CD4-positive, CD25-positive, alpha-beta regulatory T cell (primary cell): ENCODE data around the gene MTTP. TPM values are rescaled to one million over a fixed set of nuclear protein-coding genes. Genes with fewer than 3 reads are reported as not detected.

ENCODE experiments used
- ATAC-seq, 2 donors: fragments of 150-1000 bp; cut with Tn5 transposase; one replicate each; pipeline ENCODE4 v1.10.0; 2021; ENCODE audit warnings: low read depth in 2 of 2, moderate number of reproducible peaks in 2 of 2, moderate library complexity in 1 of 2
- DNase-seq, 3 donors: peaks; one replicate each; pipeline versions ENCODE4 v3.0.0 to v3.0.0-alpha.2; 2012 to 2022; ENCODE audit warnings: mixed read lengths in 1 of 3
- H3K27ac ChIP-seq: one replicate; pipeline ENCODE4 v1.7.0; 2013; ENCODE audit warnings: mild to moderate bottlenecking, low read length; ENCODE audit not compliant: insufficient read depth, poor library complexity, severe bottlenecking
- H3K27me3 ChIP-seq: one replicate; pipeline ENCODE4 v1.7.0; 2013; ENCODE audit warnings: low read length; ENCODE audit not compliant: control insufficient read depth, insufficient read depth
- H3K36me3 ChIP-seq: one replicate; pipeline ENCODE4 v1.7.0; 2013; ENCODE audit warnings: mild to moderate bottlenecking, low read length, moderate library complexity; ENCODE audit not compliant: control insufficient read depth, insufficient read depth
- H3K4me1 ChIP-seq: 2 replicates; pipeline ENCODE4 v1.7.0; 2013; ENCODE audit warnings: mild to moderate bottlenecking, low read length; ENCODE audit not compliant: insufficient read depth, control insufficient read depth, poor library complexity, severe bottlenecking
- H3K4me3 ChIP-seq: one replicate; pipeline ENCODE4 v1.7.0; 2013; ENCODE audit warnings: low read depth, mild to moderate bottlenecking, low read length, moderate library complexity
- H3K9me3 ChIP-seq, 2 experiments: 1 replicate in 1 of 2; 2 replicates in 1 of 2; pipeline ENCODE4 v1.7.0; 2013; ENCODE audit warnings: low read length in 2 of 2, mild to moderate bottlenecking in 1 of 2, moderate library complexity in 1 of 2; ENCODE audit not compliant: control insufficient read depth in 2 of 2
- H3K27ac Mint-ChIP-seq, 3 donors: one replicate each; pipeline ENCODE4 v1.8.0; 2020 to 2022; ENCODE audit warnings: mild to moderate bottlenecking in 3 of 3, mixed read lengths in 3 of 3, moderate library complexity in 2 of 3
- H3K27me3 Mint-ChIP-seq: one replicate; pipeline ENCODE4 v1.8.0; 2022; ENCODE audit warnings: mild to moderate bottlenecking, mixed read lengths
- H3K36me3 Mint-ChIP-seq: one replicate; pipeline ENCODE4 v1.8.0; 2020; ENCODE audit warnings: mixed read lengths
- H3K4me1 Mint-ChIP-seq, 4 donors: one replicate each; pipeline ENCODE4 v1.8.0; 2020 to 2022; ENCODE audit warnings: mixed read lengths in 4 of 4, mild to moderate bottlenecking in 1 of 4
- H3K4me3 Mint-ChIP-seq, 4 donors: one replicate each; pipeline ENCODE4 v1.8.0; 2020 to 2022; ENCODE audit warnings: mild to moderate bottlenecking in 4 of 4, mixed read lengths in 4 of 4, moderate library complexity in 3 of 4
- H3K9me3 Mint-ChIP-seq, 7 donors: one replicate each; pipeline ENCODE4 v1.8.0; 2020 to 2022; ENCODE audit warnings: mixed read lengths in 7 of 7, mild to moderate bottlenecking in 3 of 7, moderate library complexity in 2 of 7
- polyA plus RNA-seq, 4 donors: library from polyadenylated mRNA; unstranded; fragments of 300-500 nt; fragmentation: Illumina TruSeq; gene quantifications; one replicate each; pipeline ENCODE4 v1.2.3, GENCODE V29; 2021
- total RNA-seq: library from RNA; stranded (reverse); gene quantifications from one replicate; pipeline ENCODE4 v1.2.3, GENCODE V29; 2022

The MTTP gene
- total and polyA plus RNA-seq, 5 donors from 2014 or later, result not detected

DNA sequence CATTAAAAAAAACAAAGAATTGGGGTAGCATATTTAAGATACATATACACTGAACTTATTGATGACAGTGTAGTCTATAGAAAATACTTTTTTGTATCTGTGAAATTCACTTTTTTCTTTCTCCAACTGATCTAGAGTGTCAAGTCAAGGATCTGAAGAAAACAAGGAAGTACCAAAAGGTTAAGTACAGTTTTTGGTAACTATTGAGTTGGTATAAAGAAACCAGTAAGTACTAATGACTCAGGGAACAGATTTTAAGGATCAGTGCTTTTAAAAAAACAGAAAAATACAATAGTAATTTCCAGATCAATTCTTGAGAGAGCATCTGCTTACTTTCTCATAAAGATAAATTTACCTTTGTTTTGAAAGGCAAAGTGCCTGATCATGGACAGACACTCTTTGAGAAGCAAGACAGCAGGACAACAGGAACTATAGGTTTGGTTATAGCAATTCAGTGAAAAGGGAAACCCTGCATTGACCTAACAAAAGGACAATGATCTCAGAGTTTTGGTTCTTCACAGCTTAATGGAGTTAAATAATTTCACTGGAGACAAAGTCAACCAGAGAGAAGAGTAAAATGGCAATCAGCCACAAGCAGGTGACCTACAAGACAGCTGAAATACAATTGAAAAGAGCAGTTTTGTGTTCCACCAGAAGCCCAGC, 34.2 kb upstream of the MTTP start:
- Mint-ChIP-seq H3K27ac (no peak overlapping the region), H3K27me3 (peaks cover 4% of the 10 kb centered on the region), H3K4me3 (no peak overlapping the region), H3K36me3 (no peaks in the 10 kb centered on the region), H3K4me1 (no peaks in the 10 kb centered on the region), H3K9me3 (peaks cover 0 to 6% (median 0%) of the 10 kb centered on the region in 7 donors)
- ATAC-seq (no peak), DNase-seq (no peak)
- no peak overlapping the region for H3K27ac ChIP-seq
- no peaks in the 10 kb centered on the region for H3K36me3 ChIP-seq
- H3K9me3 ChIP-seq, result no peaks in the 10 kb centered on the region
- no peaks in the 10 kb centered on the region for H3K4me1 ChIP-seq
- H3K27me3 ChIP-seq, result no peaks in the 10 kb centered on the region
- H3K4me3 ChIP-seq, result no peak overlapping the region

DNA sequence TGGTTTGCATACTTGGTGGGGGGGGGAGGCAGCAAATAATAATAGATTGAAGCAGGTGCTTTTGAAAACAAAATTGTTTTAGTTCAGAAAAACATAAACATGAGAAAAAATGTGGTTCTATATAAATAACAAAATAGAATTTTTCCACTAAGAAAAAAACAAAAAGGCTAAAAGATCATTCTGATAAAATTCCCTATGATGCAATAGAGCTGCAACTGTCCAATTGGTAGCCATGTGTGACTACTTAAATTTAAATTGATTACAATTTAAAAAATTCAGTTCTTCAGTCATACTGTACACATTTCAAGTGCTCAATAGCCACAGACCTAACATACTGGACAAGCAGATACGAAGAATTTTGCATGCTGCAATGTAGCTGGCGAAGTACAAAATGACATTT, 21.8 kb upstream of the MTTP start:
- Mint-ChIP-seq H3K27ac (no peak overlapping the region), H3K4me1 (no peaks in the 10 kb centered on the region), H3K4me3 (no peak overlapping the region), H3K36me3 (peaks cover 6% of the 10 kb centered on the region), H3K27me3 (no peaks in the 10 kb centered on the region), H3K9me3 (peaks cover 0 to 2% (median 0%) of the 10 kb centered on the region in 7 donors)
- DNase-seq, result no peak
- no peak for ATAC-seq
- Histone ChIP-seq H3K4me3 (no peak overlapping the region), H3K36me3 (peaks cover 2% of the 10 kb centered on the region), H3K27ac (no peak overlapping the region), H3K9me3 (no peaks in the 10 kb centered on the region), H3K4me1 (no peaks in the 10 kb centered on the region), H3K27me3 (no peaks in the 10 kb centered on the region)

DNA sequence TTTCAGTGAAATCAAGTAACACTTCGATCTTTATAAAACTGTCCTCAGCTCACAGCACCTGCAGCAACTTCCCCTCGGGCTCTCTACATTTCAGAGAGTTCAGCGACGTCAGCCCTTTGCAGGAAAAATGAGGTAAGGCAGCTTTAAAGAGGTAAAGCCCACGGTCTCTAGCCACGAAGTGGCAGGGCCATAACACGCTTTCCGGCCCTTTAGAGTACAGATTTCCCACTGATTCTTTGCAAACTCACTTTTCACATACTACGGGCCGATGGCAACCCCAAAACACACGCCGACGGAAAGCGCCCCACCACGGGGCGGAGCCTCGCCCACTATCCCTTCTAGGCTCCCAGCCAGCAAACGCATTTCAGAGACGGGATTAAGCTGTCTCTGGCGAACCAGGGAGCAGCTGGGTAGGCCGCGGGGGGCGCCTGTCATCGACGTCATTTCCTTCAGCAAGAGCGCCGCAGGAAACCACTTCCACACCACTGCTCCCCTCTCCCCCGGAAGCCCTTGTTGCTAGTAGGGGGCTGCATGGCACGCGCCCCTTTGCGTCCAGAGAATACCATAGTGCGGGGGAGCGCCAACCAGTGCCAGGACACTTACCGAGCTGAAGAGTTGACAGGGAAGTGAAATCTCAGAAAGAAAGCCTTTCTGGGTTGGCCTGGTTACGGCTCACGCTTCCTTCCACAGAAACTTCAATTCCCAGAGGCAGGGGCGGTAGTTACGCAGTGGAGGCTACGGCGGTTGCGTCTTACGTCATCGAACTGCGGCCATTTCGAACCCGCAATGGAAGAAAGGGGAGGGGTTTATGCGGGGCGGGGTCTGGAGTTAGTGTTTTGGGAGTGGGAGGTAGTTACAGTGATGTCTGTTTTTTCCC, 11.1 kb upstream of the MTTP start, which contains the start of gene TRMT10A:
TSS of gene TRMT10A (minus strand) at position 730 of the 877 bp plus-strand sequence. CDS start 4,701 bp downstream, outside the sequence.
- Histone ChIP-seq H3K27ac (peak within 1 kb of the TSS; percentile 97), H3K36me3 (no peaks in the 10 kb centered on the region), H3K4me1 (peaks cover 11% of the 10 kb centered on the region), H3K4me3 (peak within 1 kb of the TSS; percentile 91), H3K9me3 (no peaks in the 10 kb centered on the region), H3K27me3 (peaks cover 9% of the 10 kb centered on the region)
- H3K27me3 Mint-ChIP-seq, result peaks cover 29% of the 10 kb centered on the region
- ATAC-seq (peak; percentile 90 to 91), DNase-seq (peak; percentile 91 to 98 (median 96))
- H3K4me1 Mint-ChIP-seq, result peaks cover 11 to 28% (median 18%) of the 10 kb centered on the region in 4 donors
- H3K36me3 Mint-ChIP-seq, result no peaks in the 10 kb centered on the region
- H3K4me3 Mint-ChIP-seq, result peak within 1 kb of the TSS; percentile 94 to 99 (median 97)
- H3K9me3 Mint-ChIP-seq, result peaks cover 0 to 2% (median 0%) of the 10 kb centered on the region in 7 donors
- H3K27ac Mint-ChIP-seq, result peak within 1 kb of the TSS; percentile 100

DNA sequence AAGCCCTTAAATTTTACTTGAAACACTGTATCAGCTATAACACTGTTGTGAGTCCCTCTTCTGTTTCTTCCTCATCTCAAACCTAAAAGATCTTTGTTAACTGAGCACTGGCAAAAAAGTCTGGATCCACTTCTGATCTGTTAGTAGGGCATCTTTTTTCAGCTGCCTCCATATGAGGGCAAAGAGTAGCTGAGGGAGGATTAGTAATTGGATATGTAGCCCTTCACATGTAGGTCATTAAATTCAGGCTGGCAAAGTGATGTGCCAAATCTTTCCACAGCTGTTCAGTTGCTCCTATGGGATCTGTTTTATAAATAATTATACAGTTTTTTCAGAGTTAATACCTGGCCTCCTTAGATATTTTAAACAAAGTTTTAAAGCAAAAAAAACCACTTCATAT, 9.7 kb upstream of the MTTP start:
- peaks cover 11 to 28% (median 18%) of the 10 kb centered on the region in 4 donors for H3K4me1 Mint-ChIP-seq
- no peak overlapping the region for H3K27ac ChIP-seq
- peaks cover 35% of the 10 kb centered on the region for H3K27me3 Mint-ChIP-seq
- peaks cover 11% of the 10 kb centered on the region for H3K4me1 ChIP-seq
- H3K4me3 ChIP-seq, result no peak overlapping the region
- no peaks in the 10 kb centered on the region for H3K9me3 ChIP-seq
- ATAC-seq (no peak), DNase-seq (no peak)
- H3K4me3 Mint-ChIP-seq, result peak overlapping the region in 3 of 4 donors; percentile 17 to 59 (median 39)
- H3K36me3 ChIP-seq, result no peaks in the 10 kb centered on the region
- peaks cover 18% of the 10 kb centered on the region for H3K27me3 ChIP-seq
- no peaks in the 10 kb centered on the region for H3K36me3 Mint-ChIP-seq
- peak overlapping the region in 1 of 3 donors; percentile 21 for H3K27ac Mint-ChIP-seq
- peaks cover 0 to 2% (median 0%) of the 10 kb centered on the region in 7 donors for H3K9me3 Mint-ChIP-seq

DNA sequence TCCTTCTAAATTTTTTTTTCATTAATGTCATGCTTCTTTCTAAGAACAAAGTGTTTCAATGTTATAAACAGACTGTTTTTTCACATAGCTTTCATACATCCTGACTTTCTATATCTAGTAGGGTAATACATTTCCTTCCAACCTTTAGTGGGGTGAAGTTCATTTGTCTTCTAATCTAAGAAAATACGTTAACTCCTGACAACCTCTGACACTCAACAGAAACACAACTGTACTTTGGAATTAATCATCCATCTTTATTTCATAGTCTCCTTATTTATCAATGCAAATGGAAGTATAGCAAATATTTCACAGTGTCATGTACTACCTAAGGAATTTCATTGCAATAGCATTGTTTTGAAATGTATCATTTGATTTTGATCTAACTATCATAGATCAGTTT, 2.7 kb upstream of the MTTP start:
- Mint-ChIP-seq H3K27ac (no peak overlapping the region), H3K36me3 (no peaks in the 10 kb centered on the region), H3K4me1 (peaks cover 0 to under 1% (median 0%) of the 10 kb centered on the region in 4 donors), H3K9me3 (peaks cover 0 to 3% (median 0%) of the 10 kb centered on the region in 7 donors), H3K27me3 (peaks cover 51% of the 10 kb centered on the region), H3K4me3 (no peak overlapping the region)
- H3K36me3 ChIP-seq, result no peaks in the 10 kb centered on the region
- no peaks in the 10 kb centered on the region for H3K9me3 ChIP-seq
- no peaks in the 10 kb centered on the region for H3K4me1 ChIP-seq
- no peak overlapping the region for H3K4me3 ChIP-seq
- no peak for DNase-seq
- no peak for ATAC-seq
- peaks cover 44% of the 10 kb centered on the region for H3K27me3 ChIP-seq
- H3K27ac ChIP-seq, result no peak overlapping the region

DNA sequence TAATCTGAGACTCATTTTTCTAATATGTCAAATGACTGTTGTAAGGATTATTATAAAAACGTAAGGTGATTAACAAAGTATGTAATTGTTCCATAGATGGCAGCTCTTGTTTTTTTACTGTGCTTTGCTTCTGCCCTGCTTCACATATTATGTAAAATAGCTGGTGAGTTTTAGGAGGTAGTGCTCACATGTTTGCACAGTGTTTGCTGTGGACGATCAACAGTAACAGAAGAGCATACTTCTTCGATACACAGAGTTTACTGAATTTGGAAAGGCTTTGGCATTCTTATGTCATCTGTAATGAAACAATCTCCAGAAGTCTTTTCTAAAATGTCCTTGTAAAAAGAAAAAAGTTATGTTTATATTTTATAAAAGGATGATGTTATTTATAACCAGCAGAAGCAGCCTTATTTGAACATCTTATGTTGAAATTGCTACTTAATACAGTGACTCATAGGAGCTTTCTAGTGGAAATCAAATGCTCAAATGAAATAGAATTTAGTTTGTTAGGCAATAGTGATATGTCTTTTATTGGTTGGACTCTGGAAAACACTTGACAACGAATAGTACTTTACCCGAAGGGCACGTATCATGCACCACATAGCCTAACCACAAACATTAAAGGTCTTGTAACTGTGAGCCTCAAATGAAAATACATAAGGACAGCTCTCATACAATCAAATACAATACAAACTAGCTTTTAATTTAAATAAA, 1.9 kb upstream of the MTTP start:
- Mint-ChIP-seq H3K4me3 (no peak overlapping the region), H3K27me3 (peaks cover 48% of the 10 kb centered on the region), H3K36me3 (no peaks in the 10 kb centered on the region), H3K27ac (no peak overlapping the region), H3K4me1 (no peaks in the 10 kb centered on the region), H3K9me3 (peaks cover 0 to 3% (median 0%) of the 10 kb centered on the region in 7 donors)
- Histone ChIP-seq H3K27ac (no peak overlapping the region), H3K4me1 (no peaks in the 10 kb centered on the region), H3K27me3 (peaks cover 43% of the 10 kb centered on the region), H3K36me3 (no peaks in the 10 kb centered on the region), H3K4me3 (no peak overlapping the region), H3K9me3 (no peaks in the 10 kb centered on the region)
- ATAC-seq, result no peak
- no peak for DNase-seq

DNA sequence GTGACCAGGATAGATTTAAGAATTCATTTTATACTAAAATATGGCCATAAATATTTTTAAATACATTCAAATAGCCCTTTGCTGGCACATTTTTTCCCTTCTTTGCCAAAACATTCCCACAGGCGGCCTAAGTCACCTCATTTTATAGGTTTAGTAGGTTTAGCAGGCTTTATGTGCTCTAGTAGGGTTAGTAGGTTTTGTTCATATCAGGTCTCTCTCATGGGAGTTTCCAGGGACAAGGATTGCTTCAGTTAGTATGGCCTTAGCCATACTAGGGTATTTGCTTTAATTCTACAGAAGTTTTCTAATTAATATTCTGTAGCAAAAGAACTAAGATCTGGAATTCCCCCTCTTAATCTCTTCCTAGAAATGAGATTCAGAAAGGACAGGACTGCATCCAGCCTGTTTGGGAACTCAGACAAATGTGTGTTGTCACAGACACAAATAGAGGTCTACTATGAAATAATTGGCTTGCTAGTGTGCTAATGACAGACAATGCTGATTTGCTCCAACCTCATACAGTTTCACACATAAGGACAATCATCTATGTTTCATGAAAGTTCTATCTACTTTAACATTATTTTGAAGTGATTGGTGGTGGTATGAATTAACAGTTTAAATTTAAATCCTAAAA, 772 bp upstream of the MTTP start:
- Histone ChIP-seq H3K36me3 (no peaks in the 10 kb centered on the region), H3K4me3 (no peak overlapping the region), H3K4me1 (no peaks in the 10 kb centered on the region), H3K9me3 (no peaks in the 10 kb centered on the region), H3K27me3 (peaks cover 45% of the 10 kb centered on the region), H3K27ac (no peak overlapping the region)
- Mint-ChIP-seq H3K9me3 (peaks cover 0 to 3% (median 0%) of the 10 kb centered on the region in 7 donors), H3K36me3 (no peaks in the 10 kb centered on the region), H3K4me1 (no peaks in the 10 kb centered on the region), H3K27me3 (peaks cover 55% of the 10 kb centered on the region), H3K4me3 (no peak overlapping the region), H3K27ac (no peak overlapping the region)
- DNase-seq, result no peak
- no peak for ATAC-seq
